H1 (cell line): ENCODE data around the gene USP24. TPM values are rescaled to one million over a fixed set of nuclear protein-coding genes. Genes with fewer than 3 reads are reported as not detected.

Experiments
- CTCF ChIA-PET: fragments of 300-600 bp; sonication (Branson Sonifier 250); formaldehyde crosslinking; loops from one replicate; lab custom pipeline; 2021; ENCODE audit not compliant: partially characterized antibody; lab: Charles Lee
- POLR2A ChIA-PET: fragments of 300-600 bp; sonication (Branson Sonifier 250); formaldehyde crosslinking; loops from one replicate; lab custom pipeline; 2021; ENCODE audit warnings: inconsistent platforms; ENCODE audit not compliant: partially characterized antibody; lab: Charles Lee
- DNase-seq, 2 experiments: peaks; one replicate each; pipeline versions ENCODE4 v3.0.0 to v3.0.0-alpha.2; 2010 to 2022; ENCODE audit warnings: low spot score in 2 of 2, low read depth in 1 of 2, mixed read lengths in 1 of 2
- FAIRE-seq: peaks from 2 replicates; lab custom pipeline; 2011; peaks lifted over from hg19 to GRCh38; lab: Jason Lieb, UNC
- H2AFZ ChIP-seq: 2 replicates; pipeline ENCODE4 v1.8.1; 2012; ENCODE audit warnings: low read length, inconsistent platforms
- H2AK5ac ChIP-seq: 2 replicates; pipeline ENCODE4 v1.6.1; 2013; ENCODE audit warnings: low read depth, low read length
- H2BK120ac ChIP-seq: replicated peaks from 2 replicates; pipeline ENCODE3; 2013; ENCODE audit warnings: low read depth, low read length, inconsistent platforms
- H2BK12ac ChIP-seq: 2 replicates; pipeline ENCODE4 v1.6.1; 2013; ENCODE audit warnings: low read depth, low read length
- H2BK15ac ChIP-seq: 2 replicates; pipeline ENCODE4 v1.6.1; 2013; ENCODE audit warnings: low read length
- H2BK20ac ChIP-seq: 2 replicates; pipeline ENCODE4 v1.6.1; 2013; ENCODE audit warnings: low read length
- H2BK5ac ChIP-seq: 2 replicates; pipeline ENCODE4 v1.6.1; 2013; ENCODE audit warnings: low read depth, low read length
- H3K14ac ChIP-seq: 2 replicates; pipeline ENCODE4 v1.6.1; 2013; ENCODE audit warnings: inconsistent platforms; ENCODE audit not compliant: insufficient read length
- H3K18ac ChIP-seq: 2 replicates; pipeline ENCODE4 v1.6.1; 2013; ENCODE audit warnings: low read length; ENCODE audit errors: extremely low read depth
- H3K23ac ChIP-seq: 2 replicates; pipeline ENCODE4 v1.6.1; 2013; ENCODE audit warnings: inconsistent platforms; ENCODE audit not compliant: insufficient read length
- H3K23me2 ChIP-seq: 2 replicates; pipeline ENCODE4 v1.6.1; 2013; ENCODE audit warnings: low read depth, low read length
- H3K27ac ChIP-seq: 2 replicates; pipeline ENCODE4 v1.6.1; 2011; ENCODE audit warnings: low read depth, low read length, inconsistent platforms
- H3K27me3 ChIP-seq, 4 experiments: replicated peaks in 1 of 4; 1 replicate in 1 of 4; 2 replicates in 3 of 4; pipeline versions ENCODE4 v1.6.1 to v1.8.1; 2011 to 2013; ENCODE audit warnings: low read length in 3 of 4, mild to moderate bottlenecking in 3 of 4, inconsistent platforms in 2 of 4, mixed read lengths in 2 of 4, moderate library complexity in 1 of 4; ENCODE audit not compliant: control insufficient read depth in 3 of 4, insufficient read depth in 3 of 4; ENCODE audit errors: extremely low read depth in 1 of 4
- H3K36me3 ChIP-seq, 4 experiments: 2 replicates each; pipeline versions ENCODE4 v1.6.1 to v1.8.1; 2011 to 2013; ENCODE audit warnings: mild to moderate bottlenecking in 4 of 4, low read length in 3 of 4, moderate library complexity in 2 of 4, control low read depth in 1 of 4, inconsistent platforms in 1 of 4; ENCODE audit not compliant: insufficient read depth in 4 of 4, control insufficient read depth in 2 of 4
- H3K4ac ChIP-seq: replicated peaks from 2 replicates; pipeline ENCODE3; 2013; ENCODE audit warnings: low read length, low read depth, mixed read lengths, inconsistent platforms; ENCODE audit not compliant: insufficient read length
- H3K4me1 ChIP-seq, 4 experiments: replicated peaks in 1 of 4; 1 replicate in 1 of 4; 2 replicates in 3 of 4; pipeline versions ENCODE4 v1.6.1 to v1.8.1; 2011 to 2013; ENCODE audit warnings: low read length in 3 of 4, inconsistent platforms in 2 of 4, mixed read lengths in 1 of 4; ENCODE audit not compliant: insufficient read depth in 4 of 4, control insufficient read depth in 3 of 4
- H3K4me2 ChIP-seq, 2 experiments: 2 replicates each; pipeline versions ENCODE4 v1.6.1 to v1.8.1; 2011 to 2013; ENCODE audit warnings: low read depth in 2 of 2, low read length in 2 of 2, control low read depth in 1 of 2, inconsistent platforms in 1 of 2, mild to moderate bottlenecking in 1 of 2; ENCODE audit not compliant: insufficient read depth in 1 of 2
- H3K4me3 ChIP-seq, 4 experiments: fragments of 200-600, 300-600 bp in 1 of 4; sonication (generic), shearing (Covaris generic), sonication (Bioruptor Twin) in 1 of 4; 2 replicates each; pipeline versions ENCODE4 v1.5.1 to v1.8.1; 2011 to 2016; ENCODE audit warnings: low read length in 4 of 4, low read depth in 3 of 4, control low read depth in 2 of 4, inconsistent platforms in 2 of 4, mild to moderate bottlenecking in 2 of 4, mixed read lengths in 1 of 4, moderate library complexity in 1 of 4; ENCODE audit not compliant: insufficient read depth in 2 of 4; ENCODE audit errors: extremely low read depth in 1 of 4
- H3K56ac ChIP-seq: replicated peaks from 2 replicates; pipeline ENCODE3; 2013; ENCODE audit warnings: low read depth, mild to moderate bottlenecking, mixed read lengths, low read length, inconsistent platforms; ENCODE audit not compliant: insufficient read length
- H3K79me1 ChIP-seq: 2 replicates; pipeline ENCODE4 v1.6.1; 2013; ENCODE audit warnings: low read depth, low read length, control low read depth
- H3K79me2 ChIP-seq, 2 experiments: 2 replicates each; pipeline versions ENCODE4 v1.6.1 to v1.8.1; 2012 to 2013; ENCODE audit warnings: low read length in 2 of 2, mild to moderate bottlenecking in 2 of 2, inconsistent platforms in 1 of 2; ENCODE audit not compliant: insufficient read depth in 2 of 2, control insufficient read depth in 1 of 2
- H3K9ac ChIP-seq, 4 experiments: replicated peaks in 1 of 4; 1 replicate in 1 of 4; 2 replicates in 3 of 4; pipeline versions ENCODE4 v1.6.1 to v1.8.1; 2011 to 2013; ENCODE audit warnings: low read depth in 3 of 4, low read length in 3 of 4, control low read depth in 2 of 4, mild to moderate bottlenecking in 2 of 4, moderate library complexity in 2 of 4, inconsistent platforms in 1 of 4; ENCODE audit errors: extremely low read depth in 1 of 4
- H3K9me3 ChIP-seq, 2 experiments: 2 replicates each; pipeline versions ENCODE4 v1.6.1 to v1.8.1; 2012 to 2013; ENCODE audit warnings: mild to moderate bottlenecking in 2 of 2, moderate library complexity in 2 of 2, control low read depth in 1 of 2, inconsistent platforms in 1 of 2, low read depth in 1 of 2, low read length in 1 of 2, mixed read lengths in 1 of 2; ENCODE audit not compliant: insufficient read depth in 2 of 2
- H4K20me1 ChIP-seq, 2 experiments: replicated peaks in 1 of 2; 2 replicates each; pipeline versions ENCODE3 to v1.8.1; 2011 to 2013; ENCODE audit warnings: inconsistent platforms in 2 of 2, low read length in 2 of 2, mild to moderate bottlenecking in 1 of 2; ENCODE audit not compliant: insufficient read depth in 2 of 2, control insufficient read depth in 1 of 2
- H4K5ac ChIP-seq: 2 replicates; pipeline ENCODE4 v1.6.1; 2013; ENCODE audit warnings: low read length, low read depth, mixed read lengths, inconsistent platforms; ENCODE audit not compliant: insufficient read length
- H4K8ac ChIP-seq: 2 replicates; pipeline ENCODE4 v1.8.0; 2013; ENCODE audit warnings: mild to moderate bottlenecking, moderate library complexity, low read length, inconsistent platforms; ENCODE audit not compliant: insufficient read depth; ENCODE audit errors: extremely low read depth
- H4K91ac ChIP-seq: replicated peaks from 2 replicates; pipeline ENCODE3; 2013; ENCODE audit warnings: low read length, mixed read lengths, inconsistent platforms; ENCODE audit not compliant: insufficient read length
- BACH1 ChIP-seq: IDR thresholded peaks from 2 replicates; pipeline ENCODE4 v1.6.1; 2012; ENCODE audit warnings: low read length, improper control_type of control experiment
- CBX5 ChIP-seq: fragments of 300-800, 300-1000 bp; sonication (generic); IDR thresholded peaks from 2 replicates; pipeline ENCODE4 v1.7.1; 2016; ENCODE audit warnings: antibody characterized with exemption, low read length, low read depth
- EP300 ChIP-seq, 2 experiments: IDR thresholded peaks; 1 replicate in 1 of 2; 2 replicates in 1 of 2; pipeline ENCODE4 v1.6.1; 2011 to 2012; ENCODE audit warnings: low read depth in 2 of 2, low read length in 2 of 2, mild to moderate bottlenecking in 2 of 2, borderline replicate concordance in 1 of 2, inconsistent platforms in 1 of 2, moderate library complexity in 1 of 2
- HDAC2 ChIP-seq, 2 experiments: fragments of 300-600 bp in 1 of 2; sonication (generic) in 1 of 2; IDR thresholded peaks; 2 replicates each; pipeline ENCODE4 v1.6.1; 2011 to 2012; ENCODE audit warnings: low read depth in 2 of 2, low read length in 2 of 2, mild to moderate bottlenecking in 2 of 2, moderate library complexity in 2 of 2, borderline replicate concordance in 1 of 2, inconsistent platforms in 1 of 2
- JUN ChIP-seq: IDR thresholded peaks from 2 replicates; pipeline ENCODE4 v1.6.1; 2011; ENCODE audit warnings: low read depth, mild to moderate bottlenecking, improper control_type of control experiment, low read length
- JUND ChIP-seq: IDR thresholded peaks from 2 replicates; pipeline ENCODE4 v1.6.1; 2011; ENCODE audit warnings: mild to moderate bottlenecking, improper control_type of control experiment, low read length
- KDM1A ChIP-seq: fragments of 200-600, 300-600 bp; sonication (generic); IDR thresholded peaks from 2 replicates; pipeline ENCODE4 v1.7.1; 2016; ENCODE audit warnings: mild to moderate bottlenecking, low read length, borderline replicate concordance
- NANOG ChIP-seq: IDR thresholded peaks from 2 replicates; pipeline ENCODE4 v1.6.1; 2011; ENCODE audit warnings: low read length, low read depth, mild to moderate bottlenecking, inconsistent platforms; ENCODE audit not compliant: insufficient read depth, poor library complexity, severe bottlenecking
- NRF1 ChIP-seq: IDR thresholded peaks from 2 replicates; pipeline ENCODE4 v1.6.1; 2011; ENCODE audit warnings: mild to moderate bottlenecking, low read depth, low read length, improper control_type of control experiment
- RAD21 ChIP-seq, 2 experiments: IDR thresholded peaks in 1 of 2; conservative IDR thresholded peaks in 1 of 2; 2 replicates each; pipeline ENCODE4 v1.6.1; 2011; ENCODE audit warnings: low read depth in 2 of 2, low read length in 2 of 2, improper control_type of control experiment in 1 of 2, inconsistent platforms in 1 of 2, mild to moderate bottlenecking in 1 of 2, moderate library complexity in 1 of 2
- SIRT6 ChIP-seq: IDR thresholded peaks from one replicate; pipeline ENCODE4 v1.7.1; 2012; ENCODE audit warnings: low read length, inconsistent platforms
- SP4 ChIP-seq: IDR thresholded peaks from 2 replicates; pipeline ENCODE4 v1.6.1; 2012; ENCODE audit warnings: low read length, inconsistent platforms
- WGBS, 2 experiments: shearing (Covaris generic) in 1 of 2; methylation state at CpG; one replicate each; pipeline versions ENCODE4 v1.1.6 to v1.1.7; 2013 to 2015; ENCODE audit warnings: low lambda C conversion rate in 2 of 2, mixed read lengths in 2 of 2, inconsistent platforms in 1 of 2, low coverage in 1 of 2, missing lambda C conversion rate in 1 of 2; ENCODE audit not compliant: insufficient replicate concordance in 2 of 2, insufficient coverage in 1 of 2, insufficient read length in 1 of 2; ENCODE audit errors: extremely low coverage in 1 of 2, missing lambda C conversion rate in 1 of 2; 5-methylcytosine and 5-hydroxymethylcytosine counted together
- polyA plus RNA-seq, 7 experiments: library from polyadenylated mRNA; depleted of rRNA in 3 of 7; stranded (reverse) in 5 of 7; unstranded in 2 of 7; fragments of >200 nt in 5 of 7; fragments of 200-250 nt in 2 of 7; gene quantifications; 1 replicate in 5 of 7; 2 replicates in 1 of 7; 4 replicates in 1 of 7; pipeline versions ENCODE4 v1.2.1 to v1.2.3, GENCODE V29; 2011 to 2013; ENCODE audit warnings: missing spikeins in 2 of 7, mixed read lengths in 2 of 7
- total RNA-seq: library from RNA; stranded (reverse); fragmentation: NEBNext Ultra II Directional; extraction: Animal tissue kit (Norgen Biotek cat#: 25700); gene quantifications from 2 replicates; pipeline ENCODE4 v1.2.1, GENCODE V29; 2021
- TF ChIP-seq, protein P1 (sequence below): IDR thresholded peaks from 2 replicates; pipeline ENCODE4 v1.6.1; 2012; ENCODE audit warnings: inconsistent platforms

The USP24 gene
- total and polyA plus RNA-seq, 2 of the 8 experiments (the other 6 are each of a cell fraction or from before 2014, with no cell fraction given), result 11.1 to 34.6 TPM

DNA sequence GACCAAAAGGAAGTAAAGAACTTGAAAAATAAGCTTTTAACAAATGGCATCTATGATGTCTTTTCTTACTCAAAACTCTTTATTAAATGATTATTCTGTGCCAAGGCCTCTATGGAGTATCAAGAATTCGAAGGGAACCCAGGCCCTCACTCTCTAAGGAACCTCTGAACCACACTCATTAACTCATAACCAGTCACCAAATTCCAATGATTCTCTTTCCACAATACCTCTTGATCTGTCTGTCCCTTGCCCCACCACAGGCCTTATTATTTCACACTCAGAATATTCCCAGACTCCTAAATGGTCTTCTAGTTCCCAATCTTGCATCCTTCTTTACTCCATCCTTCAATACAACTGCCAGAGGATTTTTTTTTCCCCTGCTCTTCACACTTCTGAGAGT lies 138.8 kb downstream of the USP24 start:
- Histone ChIP-seq H2BK12ac (no peak overlapping the region), H3K18ac (no peak overlapping the region), H3K4me1 (no peaks in the 10 kb centered on the region), H3K79me2 (no peaks in the 10 kb centered on the region), H3K23ac (no peak overlapping the region), H3K23me2 (no peaks in the 10 kb centered on the region), H3K56ac (no peak overlapping the region), H2BK5ac (no peak overlapping the region), H3K9ac (no peak overlapping the region), H4K5ac (no peak overlapping the region), H3K9me3 (no peaks in the 10 kb centered on the region; a peak in 1 of 4 replicates), H2BK20ac (no peak overlapping the region), H4K20me1 (peaks cover 0 to 3% of the 10 kb centered on the region in 2 experiments), H2BK120ac (no peak overlapping the region), H2BK15ac (no peak overlapping the region), H3K79me1 (no peaks in the 10 kb centered on the region), H2AFZ (no peak overlapping the region), H4K91ac (no peak overlapping the region), H3K4me2 (no peak overlapping the region), H4K8ac (no peak overlapping the region), H3K4me3 (no peak overlapping the region), H3K4ac (no peak overlapping the region), H2AK5ac (no peak overlapping the region), H3K14ac (no peak overlapping the region), H3K36me3 (peaks cover 4 to 71% (median 45%) of the 10 kb centered on the region in 4 experiments), H3K27ac (no peak overlapping the region), H3K27me3 (no peaks in the 10 kb centered on the region)
- POLR2A ChIA-PET, result no interaction called here
- DNase-seq (no peak), FAIRE-seq (no peak)
- 94% methylated on average over 1 of the region's 1 CpG; no CpG with 5 or more reads in 1 of the 2 experiments for WGBS, 2 experiments
- CTCF ChIA-PET, result no interaction called here
- TF ChIP-seq BACH1 (no peak), JUN (no peak), SIRT6 (no peak), NRF1 (no peak), EP300 (IDR thresholded peaks at IDR 0.05; ENCODE audit: borderline replicate concordance in 1 of 2, low read depth in 2 of 2, low read length in 2 of 2) (no peak), SP4 (no peak), JUND (no peak), RAD21 (IDR thresholded peaks at IDR 0.05 in 1 of 2, conservative IDR thresholded peaks at IDR 0.05 in 1 of 2; ENCODE audit: low read depth in 2 of 2, low read length in 2 of 2) (no peak), NANOG (no peak), HDAC2 (IDR thresholded peaks at IDR 0.05; ENCODE audit: borderline replicate concordance in 1 of 2, low read depth in 2 of 2, low read length in 2 of 2) (no peak), KDM1A (no peak), CBX5 (no peak)
- TF ChIP-seq, protein P1, sequence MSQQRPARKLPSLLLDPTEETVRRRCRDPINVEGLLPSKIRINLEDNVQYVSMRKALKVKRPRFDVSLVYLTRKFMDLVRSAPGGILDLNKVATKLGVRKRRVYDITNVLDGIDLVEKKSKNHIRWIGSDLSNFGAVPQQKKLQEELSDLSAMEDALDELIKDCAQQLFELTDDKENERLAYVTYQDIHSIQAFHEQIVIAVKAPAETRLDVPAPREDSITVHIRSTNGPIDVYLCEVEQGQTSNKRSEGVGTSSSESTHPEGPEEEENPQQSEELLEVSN, result no peak
